Smooth muscle cell (in vitro differentiated cells): ENCODE results near the gene SOX6. TPM values are rescaled to one million over a fixed set of nuclear protein-coding genes. Genes with fewer than 3 reads are reported as not detected.

Experiments used
- DNase-seq: peaks from one replicate; lab custom pipeline; 2025; ENCODE audit not compliant: unreplicated experiment; lab: John Stamatoyannopoulos, UW
- H2AFZ ChIP-seq: fragments of 200-600 bp; sonication (generic); 2 replicates; pipeline ENCODE4 v1.6.0; 2016; ENCODE audit warnings: antibody characterized with exemption, low read depth, mild to moderate bottlenecking
- H3F3A ChIP-seq: fragments of 200-600 bp; sonication (generic); 2 replicates; pipeline ENCODE4 v1.6.0; 2017; ENCODE audit warnings: antibody characterized with exemption, low read depth
- H3K27ac ChIP-seq: fragments of 200-600 bp; sonication (generic); 2 replicates; pipeline ENCODE4 v1.5.1; 2016; ENCODE audit warnings: low read depth, mild to moderate bottlenecking
- H3K27me3 ChIP-seq: fragments of 200-600 bp; sonication (generic); 2 replicates; pipeline ENCODE4 v1.6.1; 2016; ENCODE audit warnings: low read depth, mild to moderate bottlenecking
- H3K36me3 ChIP-seq: fragments of 200-600 bp; sonication (generic); 2 replicates; pipeline ENCODE4 v1.5.1; 2016; ENCODE audit warnings: low read depth
- H3K4me1 ChIP-seq: fragments of 200-600 bp; sonication (generic); 2 replicates; pipeline ENCODE4 v1.5.1; 2016; ENCODE audit warnings: low read depth
- H3K4me2 ChIP-seq: fragments of 200-600 bp; sonication (generic); 2 replicates; pipeline ENCODE4 v1.6.0; 2016; ENCODE audit warnings: mild to moderate bottlenecking
- H3K4me3 ChIP-seq: fragments of 200-600 bp; sonication (generic); 2 replicates; pipeline ENCODE4 v1.5.1; 2016; ENCODE audit warnings: mild to moderate bottlenecking
- H3K79me2 ChIP-seq: fragments of 200-600 bp; sonication (generic); 2 replicates; pipeline ENCODE4 v1.6.0; 2016; ENCODE audit warnings: low read depth, mild to moderate bottlenecking
- H3K9ac ChIP-seq: fragments of 200-600 bp; sonication (generic); 2 replicates; pipeline ENCODE4 v1.6.0; 2016; ENCODE audit warnings: low read depth
- H3K9me3 ChIP-seq: fragments of 200-600 bp; sonication (generic); replicated peaks from 2 replicates; pipeline ENCODE4 v1.5.1; 2016; ENCODE audit warnings: low read depth
- H4K20me1 ChIP-seq: fragments of 200-600 bp; sonication (generic); 2 replicates; pipeline ENCODE4 v1.6.0; 2016; ENCODE audit warnings: low read depth
- WGBS: methylation state at CpG from one replicate; pipeline ENCODE4 v1.1.7; 2016; ENCODE audit warnings: low lambda C conversion rate; 5-methylcytosine and 5-hydroxymethylcytosine counted together
- polyA plus RNA-seq: library from polyadenylated mRNA; unstranded; fragments of >200 nt; fragmentation: Nextera tagmentation; extraction: Ambion mirVana; gene quantifications from 2 replicates; pipeline ENCODE4 v1.2.1, GENCODE V29; 2016
- total RNA-seq: library from RNA; depleted of rRNA; stranded (reverse); fragments of >200 nt; gene quantifications from 2 replicates; pipeline ENCODE4 v1.2.3, GENCODE V29; 2014
- TF ChIP-seq, protein P1 (sequence below): fragments of 200-600 bp; sonication (generic); IDR thresholded peaks from 2 replicates; pipeline ENCODE4 v1.5.1; 2017; ENCODE audit warnings: borderline replicate concordance, mild to moderate bottlenecking, antibody characterized with exemption; ENCODE audit not compliant: insufficient read depth, poor library complexity, severe bottlenecking

The SOX6 gene
- total and polyA plus RNA-seq, 2 experiments from 2014 or later, result 11.2 to 27.6 TPM

GRCh38 chr11:16402654-16403447 is 46.5 kb upstream of the SOX6 start:
- Histone ChIP-seq H3K4me1 (peaks cover 46% of the 10 kb centered on the region), H3K79me2 (no peaks in the 10 kb centered on the region), H4K20me1 (peaks cover 3% of the 10 kb centered on the region), H3K36me3 (no peaks in the 10 kb centered on the region), H3K27me3 (no peaks in the 10 kb centered on the region), H3K4me2 (no peak overlapping the region), H2AFZ (no peak overlapping the region), H3K9me3 (no peaks in the 10 kb centered on the region), H3K27ac (no peak overlapping the region), H3F3A (no peaks in the 10 kb centered on the region), H3K4me3 (no peak overlapping the region), H3K9ac (no peak overlapping the region)
- TF ChIP-seq, protein P1, sequence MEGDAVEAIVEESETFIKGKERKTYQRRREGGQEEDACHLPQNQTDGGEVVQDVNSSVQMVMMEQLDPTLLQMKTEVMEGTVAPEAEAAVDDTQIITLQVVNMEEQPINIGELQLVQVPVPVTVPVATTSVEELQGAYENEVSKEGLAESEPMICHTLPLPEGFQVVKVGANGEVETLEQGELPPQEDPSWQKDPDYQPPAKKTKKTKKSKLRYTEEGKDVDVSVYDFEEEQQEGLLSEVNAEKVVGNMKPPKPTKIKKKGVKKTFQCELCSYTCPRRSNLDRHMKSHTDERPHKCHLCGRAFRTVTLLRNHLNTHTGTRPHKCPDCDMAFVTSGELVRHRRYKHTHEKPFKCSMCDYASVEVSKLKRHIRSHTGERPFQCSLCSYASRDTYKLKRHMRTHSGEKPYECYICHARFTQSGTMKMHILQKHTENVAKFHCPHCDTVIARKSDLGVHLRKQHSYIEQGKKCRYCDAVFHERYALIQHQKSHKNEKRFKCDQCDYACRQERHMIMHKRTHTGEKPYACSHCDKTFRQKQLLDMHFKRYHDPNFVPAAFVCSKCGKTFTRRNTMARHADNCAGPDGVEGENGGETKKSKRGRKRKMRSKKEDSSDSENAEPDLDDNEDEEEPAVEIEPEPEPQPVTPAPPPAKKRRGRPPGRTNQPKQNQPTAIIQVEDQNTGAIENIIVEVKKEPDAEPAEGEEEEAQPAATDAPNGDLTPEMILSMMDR, result no peak
- DNase-seq, result no peak
- WGBS, result 52% methylated on average over 5 of the region's 5 CpGs

- H4K20me1 ChIP-seq, result peaks cover 11% of the 10 kb centered on the region
- TF ChIP-seq, protein P1, result no peak
- H3K79me2 ChIP-seq, result peaks cover 4% of the 10 kb centered on the region
- H3K27me3 ChIP-seq, result no peaks in the 10 kb centered on the region
- no peaks in the 10 kb centered on the region for H3K9me3 ChIP-seq
- H3K4me3 ChIP-seq, result peak overlapping the region; percentile 42
- H2AFZ ChIP-seq, result no peak overlapping the region
- 75% methylated on average over 2 of the region's 2 CpGs for WGBS
- DNase-seq, result no peak
- no peaks in the 10 kb centered on the region for H3F3A ChIP-seq
- H3K27ac ChIP-seq, result no peak overlapping the region
- H3K36me3 ChIP-seq, result no peaks in the 10 kb centered on the region
- no peak overlapping the region for H3K4me2 ChIP-seq
- no peak overlapping the region for H3K9ac ChIP-seq
- peaks cover 8% of the 10 kb centered on the region for H3K4me1 ChIP-seq
Observed at GRCh38 chr11:16397390-16397789, 41.0 kb upstream of the SOX6 start.

DNA sequence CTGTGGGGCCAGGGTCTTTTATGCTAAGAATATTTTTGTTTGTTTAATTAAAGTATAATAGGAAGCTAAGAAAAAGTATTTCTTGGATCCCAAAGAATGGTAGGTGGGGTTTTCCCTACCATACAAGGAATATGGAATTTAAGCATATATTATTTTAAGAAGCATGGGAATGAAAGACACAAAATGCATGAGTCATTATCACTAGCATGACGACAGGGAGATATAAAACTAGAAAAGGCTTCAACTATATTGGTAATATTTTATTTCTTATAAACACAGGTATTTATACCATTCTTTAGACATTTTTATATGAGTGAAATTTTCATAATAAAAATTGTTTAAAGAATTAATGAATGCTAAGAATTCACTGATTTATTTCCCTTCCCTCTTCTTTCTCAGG is 39.3 kb upstream of the SOX6 start:
- Histone ChIP-seq H3K4me2 (no peak overlapping the region), H3K27me3 (no peaks in the 10 kb centered on the region), H3K27ac (no peak overlapping the region), H4K20me1 (peaks cover 11% of the 10 kb centered on the region), H3K9ac (no peak overlapping the region), H3K4me1 (no peaks in the 10 kb centered on the region), H3K79me2 (peaks cover 4% of the 10 kb centered on the region), H3K36me3 (no peaks in the 10 kb centered on the region), H3K9me3 (no peaks in the 10 kb centered on the region), H2AFZ (no peak overlapping the region), H3F3A (no peaks in the 10 kb centered on the region), H3K4me3 (peak overlapping the region; percentile 42)
- DNase-seq, result no peak
- 60% methylated on average over 1 of the region's 1 CpG for WGBS
- TF ChIP-seq, protein P1, result no peak

GRCh38 chr11:16394947-16395346 is 38.6 kb upstream of the SOX6 start:
- no peak for DNase-seq
- 78% methylated on average over 4 of the region's 4 CpGs for WGBS
- Histone ChIP-seq H3K4me3 (peak overlapping the region; percentile 42), H3K9me3 (no peaks in the 10 kb centered on the region), H3K79me2 (peaks cover 4% of the 10 kb centered on the region), H3K27me3 (no peaks in the 10 kb centered on the region), H3F3A (no peaks in the 10 kb centered on the region), H2AFZ (no peak overlapping the region), H4K20me1 (peaks cover 11% of the 10 kb centered on the region), H3K4me1 (no peaks in the 10 kb centered on the region), H3K4me2 (no peak overlapping the region), H3K36me3 (no peaks in the 10 kb centered on the region), H3K9ac (no peak overlapping the region), H3K27ac (no peak overlapping the region)
- TF ChIP-seq, protein P1, result no peak
